Fibroblast of lung (primary cell): Measurements from ENCODE around the gene L2HGDH.

Experiments used
- EZH2 ChIP-seq: IDR thresholded peaks from 2 replicates; pipeline ENCODE4 v1.5.1; 2012; ENCODE audit warnings: low read length, control low read depth, mild to moderate bottlenecking; ENCODE audit errors: missing control alignments
- TF ChIP-seq, protein P1 (sequence below), 2 donors: IDR thresholded peaks in 1 of 2; conservative IDR thresholded peaks in 1 of 2; 1 replicate in 1 of 2; 2 replicates in 1 of 2; pipeline ENCODE4 v1.5.1; 2011 to 2012; ENCODE audit warnings: low read length in 2 of 2, control low read depth in 1 of 2, inconsistent platforms in 1 of 2, low read depth in 1 of 2, mild to moderate bottlenecking in 1 of 2

- TF ChIP-seq, protein P1, sequence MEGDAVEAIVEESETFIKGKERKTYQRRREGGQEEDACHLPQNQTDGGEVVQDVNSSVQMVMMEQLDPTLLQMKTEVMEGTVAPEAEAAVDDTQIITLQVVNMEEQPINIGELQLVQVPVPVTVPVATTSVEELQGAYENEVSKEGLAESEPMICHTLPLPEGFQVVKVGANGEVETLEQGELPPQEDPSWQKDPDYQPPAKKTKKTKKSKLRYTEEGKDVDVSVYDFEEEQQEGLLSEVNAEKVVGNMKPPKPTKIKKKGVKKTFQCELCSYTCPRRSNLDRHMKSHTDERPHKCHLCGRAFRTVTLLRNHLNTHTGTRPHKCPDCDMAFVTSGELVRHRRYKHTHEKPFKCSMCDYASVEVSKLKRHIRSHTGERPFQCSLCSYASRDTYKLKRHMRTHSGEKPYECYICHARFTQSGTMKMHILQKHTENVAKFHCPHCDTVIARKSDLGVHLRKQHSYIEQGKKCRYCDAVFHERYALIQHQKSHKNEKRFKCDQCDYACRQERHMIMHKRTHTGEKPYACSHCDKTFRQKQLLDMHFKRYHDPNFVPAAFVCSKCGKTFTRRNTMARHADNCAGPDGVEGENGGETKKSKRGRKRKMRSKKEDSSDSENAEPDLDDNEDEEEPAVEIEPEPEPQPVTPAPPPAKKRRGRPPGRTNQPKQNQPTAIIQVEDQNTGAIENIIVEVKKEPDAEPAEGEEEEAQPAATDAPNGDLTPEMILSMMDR (conservative IDR thresholded peaks at IDR 0.05 in 1 of 2, IDR thresholded peaks at IDR 0.05 in 1 of 2; ENCODE audit: low read depth in 1 of 2, low read length in 2 of 2): no peak
- no peak for TF ChIP-seq EZH2
Observed at GRCh38 chr14:50257732-50258131, 54.3 kb downstream of the L2HGDH start.
